Gastrocnemius medialis (tissue), 4 donors: ENCODE measurements around the gene PTTG1IP.

Experiments used
- POLR2A ChIP-seq, 2 donors: fragments of 450-650 bp; IDR thresholded peaks; one replicate each; pipeline ENCODE4 v1.6.1; 2017; ENCODE audit warnings: antibody characterized with exemption in 2 of 2, mild to moderate bottlenecking in 2 of 2, moderate library complexity in 2 of 2
- TF ChIP-seq, protein P1 (sequence below), 5 experiments: fragments of 450-650 bp in 3 of 5; fragments of 200-600 bp in 2 of 5; sonication (generic) in 2 of 5; IDR thresholded peaks in 4 of 5; conservative IDR thresholded peaks in 1 of 5; 1 replicate in 4 of 5; 2 replicates in 1 of 5; pipeline ENCODE4 v1.5.1; 2016 to 2019; ENCODE audit warnings: antibody characterized with exemption in 5 of 5, mild to moderate bottlenecking in 3 of 5, moderate library complexity in 3 of 5

DNA sequence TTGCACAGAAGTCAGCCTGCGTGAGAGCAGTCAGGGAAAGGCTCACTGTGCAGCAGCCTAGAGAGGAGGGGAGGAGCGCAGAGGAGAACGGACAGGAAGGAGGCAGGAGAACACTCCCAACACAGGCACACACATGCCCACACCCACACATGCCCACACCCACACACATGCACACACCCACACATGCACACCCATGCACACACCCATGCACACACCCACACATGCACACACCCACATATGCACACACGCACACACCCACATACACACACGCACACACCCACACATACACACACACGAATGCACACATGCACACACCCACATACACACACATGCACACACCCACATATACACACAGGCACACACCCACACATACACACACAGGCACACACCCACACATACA, 62.7 kb downstream of the PTTG1IP start:
- TF ChIP-seq, protein P1, sequence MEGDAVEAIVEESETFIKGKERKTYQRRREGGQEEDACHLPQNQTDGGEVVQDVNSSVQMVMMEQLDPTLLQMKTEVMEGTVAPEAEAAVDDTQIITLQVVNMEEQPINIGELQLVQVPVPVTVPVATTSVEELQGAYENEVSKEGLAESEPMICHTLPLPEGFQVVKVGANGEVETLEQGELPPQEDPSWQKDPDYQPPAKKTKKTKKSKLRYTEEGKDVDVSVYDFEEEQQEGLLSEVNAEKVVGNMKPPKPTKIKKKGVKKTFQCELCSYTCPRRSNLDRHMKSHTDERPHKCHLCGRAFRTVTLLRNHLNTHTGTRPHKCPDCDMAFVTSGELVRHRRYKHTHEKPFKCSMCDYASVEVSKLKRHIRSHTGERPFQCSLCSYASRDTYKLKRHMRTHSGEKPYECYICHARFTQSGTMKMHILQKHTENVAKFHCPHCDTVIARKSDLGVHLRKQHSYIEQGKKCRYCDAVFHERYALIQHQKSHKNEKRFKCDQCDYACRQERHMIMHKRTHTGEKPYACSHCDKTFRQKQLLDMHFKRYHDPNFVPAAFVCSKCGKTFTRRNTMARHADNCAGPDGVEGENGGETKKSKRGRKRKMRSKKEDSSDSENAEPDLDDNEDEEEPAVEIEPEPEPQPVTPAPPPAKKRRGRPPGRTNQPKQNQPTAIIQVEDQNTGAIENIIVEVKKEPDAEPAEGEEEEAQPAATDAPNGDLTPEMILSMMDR (IDR thresholded peaks at IDR 0.05 in 4 of 5, conservative IDR thresholded peaks at IDR 0.05 in 1 of 5) = no peak
- no peak for TF ChIP-seq POLR2A (IDR thresholded peaks at IDR 0.05)
